ENCODE results near the gene PF4V1. TPM values are rescaled to one million over a fixed set of nuclear protein-coding genes. Genes with fewer than 3 reads are reported as not detected.

Gene PF4V1
- total RNA-seq, 1 experiment from 2014 or later: not detected

GRCh38 chr4:73815145-73815544 is 38.0 kb upstream of the PF4V1 start:
- Mint-ChIP-seq H3K4me3 (ENCODE audit: unreplicated experiment) (no peak overlapping the region), H3K4me1 (ENCODE audit: insufficient read depth, unreplicated experiment) (peaks cover 38% of the 10 kb centered on the region), H3K27me3 (ENCODE audit: insufficient read depth, unreplicated experiment) (no peaks in the 10 kb centered on the region), H3K36me3 (ENCODE audit: insufficient read depth, unreplicated experiment) (no peaks in the 10 kb centered on the region), H3K9me3 (ENCODE audit: unreplicated experiment) (peaks cover 8% of the 10 kb centered on the region), H3K27ac (ENCODE audit: low read depth, unreplicated experiment) (peak overlapping the region; percentile 25)
- TF ChIP-seq CTCF (IDR thresholded peaks at IDR 0.05; ENCODE audit: unreplicated experiment): no peak
- CTCF ChIA-PET: no interaction called here
- no TSS peak for BruUV-seq (replicated peaks)
- DNase-seq (ENCODE audit: unreplicated experiment): no peak
- intact Hi-C loops (cut with micrococcal nuclease): no loop called here
- POLR2A ChIA-PET: interaction anchor here (1.0 kb wide), 1 partner anchor 53 kb away, joined by 3 read pairs; no protein-coding TSS in a partner anchor

- DNase-seq (ENCODE audit: unreplicated experiment): peak; percentile 70
- H3K27me3 Mint-ChIP-seq (ENCODE audit: insufficient read depth, unreplicated experiment): no peaks in the 10 kb centered on the region
- H3K36me3 Mint-ChIP-seq (ENCODE audit: insufficient read depth, unreplicated experiment): no peaks in the 10 kb centered on the region
- peaks cover 8% of the 10 kb centered on the region for H3K9me3 Mint-ChIP-seq (ENCODE audit: unreplicated experiment)
- ChIA-PET POLR2A (no interaction called here), CTCF (interaction anchor here (1.2 kb wide), 1 partner anchor 155 kb away, joined by 3 read pairs; no protein-coding TSS in a partner anchor)
- H3K4me1 Mint-ChIP-seq (ENCODE audit: insufficient read depth, unreplicated experiment): peaks cover 38% of the 10 kb centered on the region
- peak overlapping the region; percentile 46 for H3K27ac Mint-ChIP-seq (ENCODE audit: low read depth, unreplicated experiment)
- TF ChIP-seq CTCF (IDR thresholded peaks at IDR 0.05; ENCODE audit: unreplicated experiment): no peak
- no TSS peak for BruUV-seq (replicated peaks)
- intact Hi-C loops (cut with micrococcal nuclease): no loop called here
- H3K4me3 Mint-ChIP-seq (ENCODE audit: unreplicated experiment): no peak overlapping the region
Measured at GRCh38 chr4:73816814-73817213, 36.3 kb upstream of the PF4V1 start.

- intact Hi-C loops (cut with micrococcal nuclease): no loop called here
- TF ChIP-seq CTCF (IDR thresholded peaks at IDR 0.05; ENCODE audit: unreplicated experiment): no peak
- no peak for DNase-seq (ENCODE audit: unreplicated experiment)
Measured at GRCh38 chr4:73817341-73817740, 35.8 kb upstream of the PF4V1 start.

GRCh38 chr4:73821325-73821724 is 31.8 kb upstream of the PF4V1 start:
- Mint-ChIP-seq H3K36me3 (ENCODE audit: insufficient read depth, unreplicated experiment) (no peaks in the 10 kb centered on the region), H3K4me3 (ENCODE audit: unreplicated experiment) (no peak overlapping the region), H3K9me3 (ENCODE audit: unreplicated experiment) (no peaks in the 10 kb centered on the region), H3K27me3 (ENCODE audit: insufficient read depth, unreplicated experiment) (no peaks in the 10 kb centered on the region), H3K27ac (ENCODE audit: low read depth, unreplicated experiment) (no peak overlapping the region), H3K4me1 (ENCODE audit: insufficient read depth, unreplicated experiment) (peaks cover 37% of the 10 kb centered on the region)
- TF ChIP-seq CTCF (IDR thresholded peaks at IDR 0.05; ENCODE audit: unreplicated experiment): no peak
- peak; percentile 61 for DNase-seq (ENCODE audit: unreplicated experiment)
- ChIA-PET POLR2A (no interaction called here), CTCF (no interaction called here)
- intact Hi-C loops (cut with micrococcal nuclease): no loop called here
- BruUV-seq (replicated peaks): no TSS peak

More at GRCh38 chr4:73817341-73817740, 35.8 kb upstream of the PF4V1 start:
- Mint-ChIP-seq H3K36me3 (ENCODE audit: insufficient read depth, unreplicated experiment) (no peaks in the 10 kb centered on the region), H3K9me3 (ENCODE audit: unreplicated experiment) (peaks cover 8% of the 10 kb centered on the region), H3K4me3 (ENCODE audit: unreplicated experiment) (no peak overlapping the region), H3K27me3 (ENCODE audit: insufficient read depth, unreplicated experiment) (no peaks in the 10 kb centered on the region), H3K4me1 (ENCODE audit: insufficient read depth, unreplicated experiment) (peaks cover 41% of the 10 kb centered on the region), H3K27ac (ENCODE audit: low read depth, unreplicated experiment) (peak overlapping the region; percentile 46)
- POLR2A ChIA-PET: no interaction called here
- CTCF ChIA-PET: no interaction called here
- no TSS peak for BruUV-seq (replicated peaks)

Measured in MCF 10A (cell line).